Lung (tissue), 12 donors: ENCODE data around the gene CTPS2. TPM values are rescaled to one million over a fixed set of nuclear protein-coding genes. Genes with fewer than 3 reads are reported as not detected.
"Not testable (repeated sequence)": the region's sequence is repeated elsewhere in the genome, so short reads cannot be mapped to it uniquely, and the experiment has no call there.

ENCODE experiments used
- ATAC-seq: fragments of 200-7000 bp; cut with Tn5 transposase; one replicate; pipeline ENCODE4 v1.9.1; 2020; ENCODE audit warnings: moderate number of reproducible peaks; ENCODE audit not compliant: insufficient read depth, low FRiP score
- DNase-seq, 3 donors: peaks; one replicate each; pipeline ENCODE4 v3.0.0-alpha.2; 2013 to 2017
- H3K27ac ChIP-seq, 2 donors: one replicate each; pipeline ENCODE4 v1.5.1; 2013; ENCODE audit warnings: mild to moderate bottlenecking in 2 of 2, moderate library complexity in 2 of 2, control low read depth in 1 of 2, inconsistent platforms in 1 of 2, low read depth in 1 of 2, low read length in 1 of 2
- H3K27me3 ChIP-seq, 3 donors: one replicate each; pipeline ENCODE4 v1.5.1; 2013; ENCODE audit warnings: low read length in 2 of 3; ENCODE audit not compliant: control insufficient read depth in 3 of 3, insufficient read depth in 3 of 3
- H3K36me3 ChIP-seq, 4 donors: one replicate each; pipeline ENCODE4 v1.5.1; 2013; ENCODE audit warnings: low read length in 4 of 4, mild to moderate bottlenecking in 1 of 4, moderate library complexity in 1 of 4; ENCODE audit not compliant: control insufficient read depth in 4 of 4, insufficient read depth in 4 of 4
- H3K4me1 ChIP-seq, 5 donors: one replicate each; pipeline ENCODE4 v1.5.1; 2013; ENCODE audit warnings: low read length in 5 of 5, mild to moderate bottlenecking in 2 of 5, moderate library complexity in 1 of 5; ENCODE audit not compliant: control insufficient read depth in 5 of 5, insufficient read depth in 5 of 5
- H3K4me3 ChIP-seq: one replicate; pipeline ENCODE4 v1.5.1; 2013; ENCODE audit warnings: mild to moderate bottlenecking, control low read depth, moderate library complexity
- H3K9ac ChIP-seq, 2 donors: one replicate each; pipeline ENCODE4 v1.5.1; 2013; ENCODE audit warnings: low read length in 2 of 2, control low read depth in 1 of 2; ENCODE audit not compliant: insufficient read depth in 1 of 2
- H3K9me3 ChIP-seq, 4 donors: one replicate each; pipeline ENCODE4 v1.5.1; 2013; ENCODE audit warnings: low read length in 3 of 4, mild to moderate bottlenecking in 1 of 4, moderate library complexity in 1 of 4; ENCODE audit not compliant: control insufficient read depth in 4 of 4, insufficient read depth in 3 of 4
- WGBS, 2 donors: extraction: QIAGEN DNeasy Blood & Tissue Kit; methylation state at CpG; one replicate each; pipeline ENCODE4 v1.1.7; 2013; 5-methylcytosine and 5-hydroxymethylcytosine counted together
- polyA plus RNA-seq, 2 donors: library from polyadenylated mRNA; stranded (reverse); fragments of 200-250 nt; gene quantifications; one replicate each; pipeline ENCODE4 v1.2.1, GENCODE V29; 2013
- total RNA-seq, 2 donors: library from RNA; depleted of rRNA in 1 of 2; stranded (reverse); fragments of >200 nt in 1 of 2; gene quantifications; one replicate each; pipeline ENCODE4 v1.2.1, GENCODE V29; 2014 to 2021
- TF ChIP-seq, protein P1 (sequence below): IDR thresholded peaks from 2 replicates; pipeline ENCODE4 v1.5.1; 2012; ENCODE audit warnings: mild to moderate bottlenecking; ENCODE audit errors: control extremely low read depth, extremely low read depth
- donor health status: control.
- donor health status: control.
- donor health status: Bipolar disorder and iron deficiency.
- donor health status: healthy.
- donor health status: DM: yes; HTN: yes; CAD: no.

CTPS2 gene
- total and polyA plus RNA-seq, 4 donors: 4.2 to 36.8 (median 9.9) TPM

GRCh38 chrX:16628946-16629595 is 83.4 kb downstream of the CTPS2 start:
- no peak overlapping the region for H3K9ac ChIP-seq
- no peak for DNase-seq
- no peak overlapping the region for H3K27ac ChIP-seq
- H3K27me3 ChIP-seq: peaks cover 0 to 35% (median 28%) of the 10 kb centered on the region in 3 donors
- ATAC-seq: no peak
- no peaks in the 10 kb centered on the region for H3K4me1 ChIP-seq
- no peaks in the 10 kb centered on the region for H3K36me3 ChIP-seq
- no peak overlapping the region for H3K4me3 ChIP-seq
- TF ChIP-seq, protein P1, sequence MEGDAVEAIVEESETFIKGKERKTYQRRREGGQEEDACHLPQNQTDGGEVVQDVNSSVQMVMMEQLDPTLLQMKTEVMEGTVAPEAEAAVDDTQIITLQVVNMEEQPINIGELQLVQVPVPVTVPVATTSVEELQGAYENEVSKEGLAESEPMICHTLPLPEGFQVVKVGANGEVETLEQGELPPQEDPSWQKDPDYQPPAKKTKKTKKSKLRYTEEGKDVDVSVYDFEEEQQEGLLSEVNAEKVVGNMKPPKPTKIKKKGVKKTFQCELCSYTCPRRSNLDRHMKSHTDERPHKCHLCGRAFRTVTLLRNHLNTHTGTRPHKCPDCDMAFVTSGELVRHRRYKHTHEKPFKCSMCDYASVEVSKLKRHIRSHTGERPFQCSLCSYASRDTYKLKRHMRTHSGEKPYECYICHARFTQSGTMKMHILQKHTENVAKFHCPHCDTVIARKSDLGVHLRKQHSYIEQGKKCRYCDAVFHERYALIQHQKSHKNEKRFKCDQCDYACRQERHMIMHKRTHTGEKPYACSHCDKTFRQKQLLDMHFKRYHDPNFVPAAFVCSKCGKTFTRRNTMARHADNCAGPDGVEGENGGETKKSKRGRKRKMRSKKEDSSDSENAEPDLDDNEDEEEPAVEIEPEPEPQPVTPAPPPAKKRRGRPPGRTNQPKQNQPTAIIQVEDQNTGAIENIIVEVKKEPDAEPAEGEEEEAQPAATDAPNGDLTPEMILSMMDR: no peak
- 65 to 91% methylated on average over 17 of the region's 17 CpGs for WGBS, 2 donors
- H3K9me3 ChIP-seq: peaks cover 0 to 2% (median 0%) of the 10 kb centered on the region in 4 donors

- not testable (repeated sequence) for DNase-seq, H3K36me3 ChIP-seq, H3K4me3 ChIP-seq, H3K9me3 ChIP-seq, H3K4me1 ChIP-seq, ATAC-seq, H3K9ac ChIP-seq, H3K27ac ChIP-seq
- H3K27me3 ChIP-seq: peaks cover 0 to 35% (median 25%) of the 10 kb centered on the region in 3 donors
- WGBS, 2 donors: 82 to 93% methylated on average over 6 of the region's 6 CpGs
Measured at GRCh38 chrX:16628511-16628910, 84.0 kb downstream of the CTPS2 start.

DNA sequence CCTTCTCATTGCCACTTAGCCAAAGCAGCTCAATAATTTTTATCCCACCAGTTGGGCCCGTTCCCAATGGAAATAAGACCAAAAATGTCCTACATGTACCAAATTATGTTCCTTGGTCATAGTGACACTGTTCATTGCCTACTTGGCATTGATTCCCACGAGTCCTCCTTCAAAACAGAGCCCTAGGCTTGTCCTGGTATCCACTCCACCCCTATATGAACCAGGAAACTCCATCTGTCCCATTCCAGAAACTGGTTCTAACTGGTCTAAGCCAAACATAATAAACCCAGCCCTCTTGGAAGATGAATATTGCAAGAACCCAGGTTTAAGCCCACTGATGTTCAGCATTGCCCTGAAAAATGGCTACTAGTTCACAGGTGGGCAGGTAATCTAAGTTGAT is 93.4 kb downstream of the CTPS2 start:
- Histone ChIP-seq H3K9me3 (peaks cover 0 to 3% (median 1%) of the 10 kb centered on the region in 4 donors), H3K4me3 (no peak overlapping the region), H3K9ac (no peak overlapping the region), H3K27me3 (peaks cover 0 to 28% (median 22%) of the 10 kb centered on the region in 3 donors), H3K27ac (no peak overlapping the region), H3K36me3 (peaks cover 0 to 11% (median 5%) of the 10 kb centered on the region in 4 donors), H3K4me1 (no peaks in the 10 kb centered on the region)
- DNase-seq (no peak), ATAC-seq (no peak)
- TF ChIP-seq, protein P1: no peak
- 77 to 97% methylated on average over 2 of the region's 2 CpGs for WGBS, 2 donors

DNA sequence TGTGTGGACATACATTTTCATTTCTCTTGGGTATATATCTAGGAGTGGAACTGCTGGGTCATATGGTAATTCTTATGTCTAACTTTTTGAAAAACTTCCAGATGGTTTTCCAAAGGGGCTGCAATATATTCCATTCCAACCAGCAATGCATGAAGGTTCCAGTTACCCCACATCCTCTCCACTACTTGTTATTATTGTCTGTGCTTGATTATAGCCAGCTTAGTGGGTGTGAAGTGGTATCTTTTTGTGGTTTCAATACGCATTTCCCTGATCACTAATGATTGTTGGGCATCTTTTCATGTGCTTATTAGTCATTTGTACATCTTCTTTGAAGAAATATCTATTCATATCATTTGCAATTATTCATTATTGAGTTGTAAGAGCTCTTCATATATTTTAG is 94.0 kb downstream of the CTPS2 start:
- Histone ChIP-seq H3K27ac (no peak overlapping the region), H3K9ac (no peak overlapping the region), H3K4me3 (no peak overlapping the region), H3K9me3 (peaks cover 0 to 3% (median 1%) of the 10 kb centered on the region in 4 donors), H3K4me1 (no peaks in the 10 kb centered on the region), H3K36me3 (peaks cover 0 to 11% (median 5%) of the 10 kb centered on the region in 4 donors), H3K27me3 (peaks cover 0 to 27% (median 22%) of the 10 kb centered on the region in 3 donors)
- no peak for DNase-seq
- ATAC-seq: no peak
- TF ChIP-seq, protein P1: no peak
- WGBS, 2 donors: 77 to 100% methylated on average over 1 of the region's 1 CpG
